Activated CD4-positive, alpha-beta T cell treated with anti-CD3 and anti-CD28 coated beads, Interleukin-2, amount 50 U/mL, for 4 hours (primary cell): ENCODE measurements around the gene NSUN2.

Experiments used
- DNase-seq, 2 experiments: peaks; one replicate each; pipeline ENCODE4 v3.0.0-alpha.2; 2020

Gene NSUN2

DNA sequence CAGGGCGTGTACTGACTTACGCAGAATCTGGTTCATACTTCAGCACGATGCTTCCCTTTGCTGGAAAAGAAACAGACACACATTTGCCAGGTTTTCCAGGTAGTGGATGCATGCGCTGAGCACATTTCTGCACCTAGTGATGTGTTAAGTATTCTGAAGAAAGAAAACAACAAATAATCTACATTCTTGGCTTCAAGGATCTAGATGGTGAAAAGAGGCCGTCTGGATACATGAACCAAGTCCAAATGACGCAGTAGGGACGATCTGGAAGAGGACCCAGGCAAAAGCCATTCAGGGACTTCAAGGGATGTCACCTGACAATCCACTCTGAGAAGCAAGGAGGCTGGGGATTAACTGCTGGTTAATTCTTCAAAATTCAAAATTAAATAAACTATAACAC is 30.4 kb downstream of the NSUN2 start:
- DNase-seq: no peak

DNA sequence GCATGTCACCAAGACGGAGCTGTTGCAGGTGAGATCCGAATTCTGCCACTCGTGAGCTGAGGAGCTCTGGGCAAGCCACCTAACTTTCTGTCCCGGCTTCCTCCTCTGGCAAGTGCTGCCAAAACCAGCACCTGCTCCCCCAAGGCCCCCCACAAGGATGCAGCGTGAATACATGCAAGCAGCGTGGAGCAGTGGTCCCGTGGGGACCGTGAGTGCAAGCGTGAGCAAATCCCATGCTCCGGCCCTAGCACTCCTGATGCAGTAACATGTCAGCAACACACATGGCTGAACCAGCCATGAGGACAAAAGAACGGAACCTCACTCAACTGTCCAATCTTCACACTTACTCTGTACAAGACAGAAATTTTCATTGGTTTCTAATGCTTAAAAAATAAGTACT is 31.0 kb downstream of the NSUN2 start:
- no peak for DNase-seq

DNA sequence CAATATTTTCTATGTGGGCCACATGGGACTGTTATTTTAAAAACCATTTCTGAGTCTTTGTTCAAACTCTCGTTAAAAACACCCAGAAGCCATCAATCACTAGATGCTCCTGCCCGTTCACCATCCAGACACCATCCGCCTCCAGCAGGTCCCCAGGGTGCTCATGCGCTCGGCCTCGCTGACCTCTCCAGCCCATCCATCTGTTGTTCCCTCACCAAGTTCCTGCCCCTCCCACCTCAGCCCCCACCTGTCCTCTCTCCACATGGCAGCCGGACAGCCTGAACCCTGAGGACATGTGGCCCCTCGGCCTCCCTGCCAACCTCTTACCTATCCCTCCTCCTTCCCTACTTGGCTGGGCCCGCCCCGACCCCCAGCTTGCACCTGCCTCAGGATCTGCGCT is 31.6 kb downstream of the NSUN2 start:
- no peak for DNase-seq

DNA sequence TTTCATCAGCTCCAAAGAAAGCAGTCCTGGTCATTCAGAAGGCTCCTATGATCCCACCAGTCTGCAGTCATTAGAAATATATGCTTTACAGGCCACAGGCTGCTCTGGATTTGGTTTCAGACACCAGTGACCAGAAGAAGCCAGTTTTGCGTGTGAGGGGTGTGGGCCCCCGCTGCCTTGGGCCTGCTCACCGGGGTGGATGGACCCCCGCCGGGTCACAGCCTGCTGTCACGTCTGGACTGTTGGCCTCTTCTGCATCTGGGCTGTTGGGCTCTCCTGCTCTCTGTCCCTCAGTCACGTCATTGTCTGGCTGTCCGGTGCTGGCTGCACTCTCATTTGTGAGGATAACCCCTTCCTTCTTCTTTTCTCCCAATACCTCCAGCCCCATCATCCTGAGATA is 33.1 kb downstream of the NSUN2 start:
- DNase-seq: no peak

DNA sequence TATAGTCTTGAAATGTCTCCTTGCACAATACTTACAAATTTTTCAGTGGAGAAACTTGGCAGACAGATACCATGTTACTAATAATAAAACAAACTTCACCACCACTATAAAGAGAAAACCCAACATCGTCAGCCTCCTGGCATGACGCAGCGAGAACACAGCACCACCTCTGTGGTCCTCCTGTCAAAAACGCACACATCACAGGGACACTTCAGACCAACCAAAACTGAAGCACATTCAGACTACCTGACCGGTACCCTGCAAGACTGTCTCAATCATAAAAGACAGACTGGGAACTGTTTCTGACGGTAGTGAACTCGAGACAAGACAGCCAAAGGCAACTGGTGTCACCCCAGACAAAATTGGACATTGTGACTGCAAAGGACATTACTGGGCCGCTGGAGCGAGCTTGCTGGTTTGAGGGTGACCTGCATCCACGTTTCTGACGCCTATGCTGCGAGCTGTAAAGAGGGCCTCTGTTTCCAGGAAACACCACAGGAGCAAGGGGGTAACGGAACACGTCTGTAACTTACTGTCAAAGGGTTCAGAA is 34.4 kb downstream of the NSUN2 start:
- DNase-seq: no peak

DNA sequence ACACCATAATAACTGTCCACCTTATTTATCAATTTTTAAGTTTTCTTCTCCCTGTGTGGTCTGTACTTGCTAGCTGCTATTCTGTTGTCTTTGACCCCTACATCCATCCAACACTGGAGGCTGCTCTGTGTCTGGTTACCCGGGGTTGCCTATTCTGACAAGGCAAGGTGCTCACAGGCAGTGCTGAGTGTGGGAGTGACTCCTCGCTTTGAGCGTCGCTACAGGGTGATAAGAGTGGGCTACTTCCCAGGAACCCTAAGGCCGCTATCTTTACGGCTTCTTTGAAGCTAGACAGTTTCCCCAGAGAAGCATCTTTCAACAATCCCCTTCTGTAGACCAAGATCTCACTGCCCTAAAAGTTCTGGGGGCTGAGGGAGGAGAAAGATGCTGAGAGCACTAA is 35.3 kb downstream of the NSUN2 start:
- DNase-seq: no peak

DNA sequence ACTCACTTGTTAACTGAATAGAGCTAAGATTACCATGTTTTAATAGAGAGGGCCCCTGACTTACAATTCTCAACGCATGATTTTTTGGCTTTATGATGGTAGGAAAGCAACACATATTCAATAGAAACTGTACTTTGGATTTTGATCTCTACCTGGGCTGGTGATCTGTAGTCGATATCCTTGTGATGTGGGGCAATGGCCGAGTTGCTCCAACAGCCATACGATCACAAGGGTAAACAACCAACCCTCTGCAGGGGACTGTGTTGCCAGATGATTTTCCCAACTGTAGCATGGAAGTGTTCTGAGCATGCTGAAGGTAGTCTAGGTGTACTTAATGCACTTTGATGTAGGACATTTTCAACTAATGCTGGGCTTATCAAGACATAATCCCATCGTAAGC is 36.5 kb downstream of the NSUN2 start:
- no peak for DNase-seq

DNA sequence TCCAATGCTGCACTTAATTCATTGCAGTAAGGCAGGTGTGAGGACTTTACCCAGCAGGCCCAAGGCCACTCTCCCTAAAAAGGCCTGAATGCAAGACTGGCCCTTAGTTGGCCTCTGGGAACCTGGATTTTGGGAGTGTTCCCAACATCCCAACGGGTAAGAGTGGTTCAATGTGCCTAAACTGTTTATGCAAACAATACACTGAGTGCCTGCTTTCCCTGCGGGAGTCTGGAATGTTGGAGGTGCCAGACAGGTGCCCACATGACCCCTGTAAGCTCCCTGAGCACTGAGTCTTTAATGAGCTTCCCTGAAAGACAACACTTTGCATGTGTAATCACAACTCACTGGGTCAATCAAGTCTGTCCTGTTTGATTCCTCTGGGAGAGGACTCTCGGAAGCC is 37.4 kb downstream of the NSUN2 start:
- no peak for DNase-seq

DNA sequence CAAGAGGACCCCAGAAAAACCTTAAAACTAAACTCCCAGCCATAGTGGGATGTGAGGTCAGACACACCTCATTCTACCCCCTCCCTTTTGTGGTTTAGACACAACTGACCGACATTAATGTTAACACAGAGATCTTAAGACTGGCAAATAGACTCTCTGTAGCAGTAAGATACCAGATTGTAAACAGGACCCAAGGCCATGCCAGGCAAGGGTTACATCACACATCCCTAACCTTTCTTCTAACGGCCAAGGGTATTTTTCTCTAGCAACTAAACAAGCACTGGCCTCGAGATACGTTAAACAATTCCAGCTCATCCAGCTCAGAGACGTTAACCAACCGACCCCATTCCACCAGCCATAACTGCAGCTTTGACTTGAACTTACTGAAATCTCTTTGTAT is 38.8 kb downstream of the NSUN2 start:
- no peak for DNase-seq

DNA sequence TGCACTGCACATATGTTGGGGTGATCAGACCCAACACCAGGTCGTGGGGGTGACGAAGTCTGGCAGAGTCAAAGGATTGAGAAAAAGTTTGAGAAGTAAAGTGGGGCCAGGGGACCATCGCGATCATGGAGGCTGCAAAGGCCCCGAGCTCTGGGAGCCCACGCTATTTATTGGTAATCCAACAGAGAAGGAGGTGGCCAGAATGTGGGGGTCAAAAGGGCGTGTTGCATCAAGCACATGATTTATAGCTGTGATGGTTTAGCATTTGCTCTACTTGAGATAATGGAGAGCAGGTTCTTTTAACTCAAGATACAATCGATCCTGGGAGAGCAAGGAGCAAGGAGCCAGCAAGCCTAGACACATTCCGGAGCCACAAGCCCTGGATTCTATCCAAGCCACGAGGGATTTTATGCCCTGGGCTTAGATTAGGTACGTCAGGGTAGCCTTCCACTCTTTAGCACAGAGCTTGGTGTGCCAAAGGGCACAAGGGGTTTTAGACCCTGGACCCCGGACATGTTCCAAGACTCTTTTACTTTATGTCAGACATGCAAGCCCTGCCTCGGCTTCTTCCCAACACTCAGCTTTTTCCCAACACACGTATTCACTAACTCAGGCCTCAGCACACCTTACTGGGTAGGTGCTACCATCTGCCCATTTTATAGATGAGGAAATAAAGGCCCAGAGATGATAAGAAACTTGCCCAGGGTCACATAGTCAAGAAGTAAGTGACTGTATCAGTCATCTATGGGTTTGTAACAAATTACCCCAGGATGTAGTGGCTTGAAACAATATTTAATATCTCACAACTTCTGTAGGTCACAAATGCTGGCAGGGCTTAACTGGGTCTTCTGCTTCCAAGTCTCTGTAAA is 39.5 kb downstream of the NSUN2 start:
- DNase-seq: no peak

DNA sequence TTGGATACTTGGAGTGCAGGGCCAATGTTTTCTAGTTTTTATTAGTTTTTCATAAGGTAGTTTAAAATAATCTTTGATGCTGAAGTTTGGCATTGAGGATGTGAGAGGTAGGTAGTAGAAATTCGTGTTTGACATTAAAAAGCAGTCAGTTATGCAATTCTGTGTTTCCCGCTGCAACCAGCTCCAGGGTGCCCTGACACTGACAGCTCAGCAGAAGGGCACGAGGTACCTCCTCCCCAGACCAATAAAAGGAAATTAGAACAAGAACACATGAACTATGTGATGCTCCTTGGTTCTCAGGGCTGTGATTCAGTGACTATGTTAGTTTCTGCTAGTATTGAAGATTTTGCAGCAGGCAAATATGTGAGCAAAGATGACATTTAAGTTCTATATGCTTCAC is 40.2 kb downstream of the NSUN2 start:
- no peak for DNase-seq

DNA sequence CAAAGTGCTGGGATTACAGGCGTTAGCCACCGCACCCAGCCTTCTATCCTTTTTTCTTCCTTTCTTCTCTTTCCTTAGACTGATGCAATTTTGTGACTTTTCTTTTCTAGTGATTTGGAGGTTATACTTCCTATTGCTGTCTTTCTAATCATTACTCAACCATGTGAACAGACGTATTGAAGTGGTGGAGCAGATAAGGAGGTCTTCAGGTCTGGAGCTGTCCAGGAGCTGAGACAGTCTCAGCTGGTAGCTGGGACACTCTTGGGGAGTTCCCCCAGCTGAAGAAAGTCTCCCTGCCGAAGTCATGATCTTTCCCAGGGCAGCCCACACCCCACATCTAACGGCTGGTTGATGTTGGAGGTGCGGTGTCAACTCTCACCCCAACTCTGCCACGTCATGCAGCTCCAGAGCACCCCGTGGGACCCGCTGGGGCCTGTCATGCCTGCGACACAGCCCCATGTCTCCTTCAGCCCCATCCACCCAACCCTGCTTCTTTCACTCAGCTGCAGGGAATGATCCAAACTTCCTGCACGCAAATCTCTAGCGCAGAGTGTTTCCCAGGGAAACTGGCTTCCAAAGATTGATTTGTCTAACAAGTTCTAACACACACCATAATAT is 41.1 kb downstream of the NSUN2 start:
- DNase-seq: no peak

DNA sequence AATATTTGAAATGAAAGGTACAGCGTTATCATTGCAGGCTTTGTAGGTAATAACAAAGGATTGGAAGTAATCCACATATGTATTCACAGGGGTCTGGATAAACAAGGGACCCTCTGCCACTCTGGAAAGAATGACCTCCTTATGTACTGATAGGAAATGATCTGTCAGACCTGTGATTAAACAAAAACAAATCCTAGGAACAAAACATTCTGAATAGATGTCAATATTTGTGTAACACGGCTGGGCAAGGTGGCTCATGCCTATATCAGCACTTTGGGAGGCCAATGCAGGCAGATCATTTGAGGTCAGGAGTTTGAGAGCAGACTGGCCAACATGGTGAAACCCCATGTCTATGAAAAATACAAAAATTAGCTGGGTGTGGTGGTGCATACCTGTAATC is 42.3 kb downstream of the NSUN2 start:
- DNase-seq: no peak

DNA sequence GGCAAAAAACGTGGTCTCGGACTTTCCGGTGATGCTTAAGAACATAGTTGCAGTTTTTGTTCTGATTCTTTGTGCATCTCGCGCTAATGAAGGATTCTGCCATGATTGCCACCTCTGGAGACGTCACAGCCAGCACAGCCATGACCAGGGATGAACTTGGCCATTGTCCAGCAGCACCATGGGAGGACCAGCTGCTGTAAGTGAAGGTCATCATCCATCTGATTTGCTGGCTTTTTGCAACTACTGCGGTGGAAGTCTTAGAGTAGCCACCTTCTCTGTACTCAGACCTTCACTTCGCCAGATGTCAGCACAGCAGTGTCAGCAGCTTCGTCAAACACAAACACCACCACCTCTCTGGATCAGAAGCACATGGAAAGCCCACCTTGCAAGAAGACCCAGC is 45.7 kb downstream of the NSUN2 start:
- DNase-seq: no peak

DNA sequence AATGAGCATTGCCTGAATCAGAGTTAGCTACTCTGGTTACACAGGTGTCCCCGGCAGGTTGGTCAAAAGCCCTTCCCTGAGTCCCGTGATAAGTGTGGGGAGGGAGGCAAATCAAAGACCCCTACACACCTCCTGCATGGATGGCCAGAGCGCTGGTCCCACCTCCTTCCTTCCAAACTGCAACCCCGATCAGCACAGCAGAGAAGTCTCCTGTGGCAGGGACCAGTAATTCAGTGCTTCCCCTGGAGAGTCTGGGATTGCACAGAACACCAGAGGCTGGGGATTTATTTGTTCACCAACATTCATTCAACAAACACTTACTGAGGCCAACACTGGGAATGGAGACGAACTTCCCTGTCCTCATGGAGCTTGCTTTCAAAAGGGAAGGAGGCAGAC is 46.2 kb downstream of the NSUN2 start:
- no peak for DNase-seq

DNA sequence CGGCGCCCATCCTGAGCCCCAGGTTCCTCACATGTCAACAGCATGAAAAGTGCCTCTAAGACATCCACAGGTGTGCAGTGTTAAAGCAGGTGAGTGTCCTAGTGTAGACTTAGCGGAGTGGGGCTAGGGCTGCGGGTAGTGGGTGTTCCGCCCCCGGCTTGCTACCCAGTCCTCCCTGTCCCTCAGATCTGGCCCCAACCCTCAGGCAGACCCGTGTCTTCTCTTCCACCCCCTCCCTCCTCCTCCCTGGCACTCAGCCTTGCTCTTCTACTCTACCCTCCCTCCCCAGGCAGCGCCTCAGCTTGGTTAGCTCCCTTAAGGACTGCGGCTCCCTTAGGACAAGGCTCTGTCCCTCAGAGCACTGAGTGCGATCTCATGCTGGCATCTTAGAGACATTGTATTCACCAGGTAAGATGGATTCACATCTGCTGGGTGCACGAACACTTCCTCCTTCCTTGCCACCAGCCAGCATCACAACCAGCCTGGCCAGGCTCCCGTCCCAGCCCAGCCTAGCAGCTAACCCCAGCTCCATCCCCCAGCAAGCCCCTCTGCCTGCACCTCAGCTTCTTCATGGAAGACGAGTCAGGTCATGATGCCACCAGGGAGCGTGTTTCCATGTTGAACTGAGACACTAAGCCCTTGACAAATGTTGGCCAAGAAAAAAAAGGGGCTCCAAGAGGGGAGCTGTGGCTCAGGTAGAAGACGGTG is 46.8 kb downstream of the NSUN2 start:
- no peak for DNase-seq

DNA sequence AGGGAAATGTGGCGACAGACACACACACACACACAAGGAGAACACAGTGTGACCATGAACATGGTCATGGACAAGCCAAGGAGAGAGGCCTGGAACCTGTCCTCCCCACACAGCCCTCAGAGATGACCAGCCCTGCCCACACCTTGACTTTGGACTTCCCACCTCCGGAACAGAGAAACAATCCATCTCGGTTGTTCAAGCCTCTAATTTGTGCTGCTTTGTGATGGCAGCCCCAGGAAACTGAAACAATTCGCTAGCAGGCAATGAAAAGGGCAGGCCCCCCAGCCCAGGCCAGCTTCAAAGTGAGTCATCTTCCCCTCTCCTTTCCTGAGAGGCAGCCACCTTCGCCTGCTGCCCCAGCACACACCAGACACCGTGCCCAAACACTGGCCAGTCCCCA is 47.7 kb downstream of the NSUN2 start:
- no peak for DNase-seq

DNA sequence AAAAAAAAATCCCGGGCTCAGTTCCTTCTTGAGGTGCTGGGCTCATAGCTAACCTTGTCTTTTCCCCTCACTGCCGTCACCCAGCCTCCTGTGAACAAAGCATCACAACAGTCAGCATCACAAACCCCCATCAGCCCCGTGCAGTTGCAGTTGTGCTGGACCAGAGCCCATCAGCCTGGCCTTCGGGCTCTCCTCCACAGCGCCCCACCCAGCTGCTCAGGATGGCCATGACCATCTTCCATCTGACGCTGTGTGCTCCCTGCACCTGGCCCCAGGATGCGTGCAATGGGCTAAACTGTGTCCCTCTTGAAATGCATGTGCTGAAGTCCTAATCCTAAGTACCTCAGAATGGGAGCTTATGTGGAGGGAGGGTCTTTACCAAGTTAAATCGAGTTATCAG is 48.1 kb downstream of the NSUN2 start:
- DNase-seq: no peak

DNA sequence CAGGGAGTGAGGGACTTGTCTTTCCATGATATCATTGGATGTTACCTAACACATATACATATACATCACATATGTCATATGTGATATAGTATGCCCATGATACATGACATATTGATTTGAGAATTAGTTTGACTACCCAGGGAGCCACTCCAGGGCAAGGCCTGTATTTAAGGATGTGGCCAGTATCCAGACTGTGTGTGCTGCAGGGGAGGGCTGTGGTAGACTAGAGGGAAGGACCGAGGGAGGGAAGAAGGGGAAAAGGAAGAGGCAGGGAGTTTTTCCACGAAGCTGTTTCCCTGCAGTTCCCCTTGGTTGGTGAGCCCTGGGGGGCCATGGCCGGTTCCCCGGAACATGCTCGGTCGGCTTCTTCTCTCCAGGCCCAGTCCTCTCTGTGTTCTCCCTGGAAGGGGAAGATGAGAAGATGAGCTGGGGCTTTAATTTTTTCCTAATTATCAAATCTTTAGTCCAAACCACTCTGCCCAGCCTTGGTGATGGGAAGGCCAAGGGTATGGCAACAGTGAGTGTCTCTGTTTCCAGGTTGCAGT is 48.7 kb downstream of the NSUN2 start:
- DNase-seq: no peak

DNA sequence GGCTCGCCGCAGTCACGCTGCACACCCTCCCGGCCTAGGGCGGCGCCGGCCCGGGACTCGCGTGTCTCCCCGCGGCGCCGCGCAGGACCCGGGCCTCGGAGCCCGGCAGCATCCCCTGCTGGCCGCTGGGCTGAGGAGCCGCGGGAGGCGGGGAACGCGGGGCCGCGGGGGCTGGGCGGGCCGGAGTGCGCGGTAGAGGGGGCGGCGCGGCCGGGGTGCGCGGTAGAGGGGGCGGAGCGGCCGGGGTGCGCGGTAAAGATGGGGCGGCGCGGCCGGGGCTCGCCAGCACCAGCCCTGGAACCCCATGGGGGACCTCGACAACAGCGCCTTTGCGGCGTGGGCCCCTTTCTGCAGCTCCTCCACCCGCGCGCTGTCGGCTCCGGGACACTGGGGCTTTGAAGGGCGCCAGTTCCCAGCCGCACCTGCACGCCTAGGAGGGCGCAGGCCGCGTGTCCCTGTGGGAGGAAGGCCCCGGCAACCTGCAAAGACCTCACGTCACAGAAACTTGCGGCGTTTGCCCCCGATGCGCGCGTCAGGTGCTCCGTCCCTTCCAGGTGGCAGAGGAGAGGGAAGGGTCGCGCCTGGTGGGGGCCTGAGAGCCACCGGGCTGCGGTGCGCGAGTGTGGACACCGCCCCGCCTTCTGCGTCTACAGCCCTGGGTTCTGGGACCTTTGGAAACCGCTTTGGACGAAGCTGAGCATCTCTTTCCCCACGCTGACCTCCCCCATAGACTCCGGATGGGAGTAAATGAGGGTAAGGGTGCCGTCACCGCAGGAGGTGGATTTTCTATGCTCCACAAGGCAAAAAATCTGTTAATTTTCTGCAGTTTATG is 49.6 kb downstream of the NSUN2 start:
- DNase-seq: no peak

DNA sequence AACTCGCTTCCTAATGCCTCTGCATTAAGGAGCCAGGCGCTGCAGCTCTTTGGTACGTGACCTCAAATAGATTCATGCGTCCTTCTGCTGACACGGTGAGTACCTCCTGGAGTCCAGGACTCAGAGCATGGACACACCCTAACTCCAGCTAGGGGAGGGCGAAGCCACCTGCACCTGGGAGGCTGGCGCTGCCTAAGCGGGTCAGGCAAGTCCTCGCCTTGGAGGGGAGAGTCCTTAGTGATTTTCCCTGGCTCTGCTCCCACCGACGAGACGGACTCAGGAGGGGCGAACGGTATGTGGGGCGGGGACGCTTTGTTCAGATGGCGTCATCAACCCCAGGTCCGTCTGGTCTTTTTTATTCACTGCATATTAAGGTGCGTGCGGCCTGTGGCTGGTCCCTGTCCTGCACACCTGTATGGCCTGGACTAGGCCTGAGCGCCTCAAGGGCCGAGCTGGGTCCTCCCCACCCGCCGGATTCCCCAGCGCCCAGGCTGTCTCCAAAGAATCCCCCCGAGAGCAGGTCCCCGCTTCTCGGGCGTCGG is 50.3 kb downstream of the NSUN2 start:
- no peak for DNase-seq
